NCI-H2029 (cell line): ENCODE data around the gene KIF4A.
"Not testable (repeated sequence)": the region's sequence is repeated elsewhere in the genome, so short reads cannot be mapped to it uniquely, and the experiment has no call there.

Source experiments
- DNase-seq: peaks from one replicate; lab custom pipeline; 2025; lab: John Stamatoyannopoulos, UW

Gene KIF4A

GRCh38 chrX:70281951-70282350 lies 8.0 kb upstream of the KIF4A start, which contains the start of gene RAB41:
TSS of gene RAB41 (plus strand) at chrX:70282172. CDS start at chrX:70282218, 46 bp downstream.
- no peak for DNase-seq

- no peak for DNase-seq
Observed at GRCh38 chrX:70289168-70289792, 624 bp upstream of the KIF4A start.

DNA sequence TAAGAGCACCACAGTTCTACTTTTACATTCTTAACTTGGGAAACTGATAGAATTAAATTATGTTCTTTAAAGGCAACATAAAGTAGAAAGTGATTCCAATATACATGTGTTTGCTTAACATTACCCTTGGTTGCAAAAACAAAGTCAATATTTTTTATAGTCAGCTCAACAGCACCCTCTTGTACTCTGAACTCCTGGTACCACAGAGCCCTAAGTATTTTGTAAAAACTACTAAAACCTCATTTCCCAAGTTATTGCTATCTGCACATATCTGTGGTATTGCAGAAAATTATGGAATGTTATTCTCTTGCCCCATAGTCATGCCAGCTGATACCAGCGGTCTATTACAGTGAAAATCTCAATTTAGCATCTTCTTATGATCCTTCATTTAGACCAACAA lies 2.9 kb downstream of the KIF4A start:
- no peak for DNase-seq

DNA sequence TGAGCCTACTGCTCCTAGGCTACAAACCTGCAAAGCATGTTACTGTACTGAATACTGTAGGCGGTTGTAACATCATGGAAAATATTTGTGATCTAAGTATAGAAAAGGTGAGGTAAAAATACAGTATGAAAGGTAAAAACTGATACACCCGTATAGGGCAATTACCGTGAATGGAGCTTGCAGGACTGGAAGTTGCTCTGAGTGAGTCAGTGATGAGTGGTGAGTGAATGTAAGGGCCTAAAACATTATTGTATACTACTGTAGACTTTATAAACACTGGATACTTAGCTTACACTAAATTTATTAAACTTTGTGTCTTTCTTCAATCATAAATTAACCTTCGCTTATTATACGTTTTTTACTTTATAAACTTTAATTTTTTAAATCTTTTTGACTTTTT lies 3.7 kb downstream of the KIF4A start:
- no peak for DNase-seq

DNA sequence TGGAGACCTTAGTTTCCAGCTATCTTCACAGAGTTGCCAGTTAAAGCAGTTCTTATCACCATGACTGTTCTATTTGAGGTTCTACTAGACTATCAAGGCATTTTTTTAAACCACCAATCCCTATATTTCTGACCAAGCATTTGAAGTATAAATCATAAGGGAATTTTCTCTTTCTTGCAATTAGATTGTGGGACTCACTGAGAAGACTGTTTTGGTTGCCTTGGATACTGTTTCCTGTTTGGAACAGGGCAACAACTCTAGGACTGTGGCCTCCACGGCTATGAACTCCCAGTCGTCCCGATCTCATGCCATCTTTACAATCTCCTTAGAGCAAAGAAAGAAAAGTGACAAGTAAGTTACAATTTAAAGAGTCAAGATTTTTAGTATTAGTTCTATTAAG lies 11.8 kb downstream of the KIF4A start:
- DNase-seq: no peak

GRCh38 chrX:70313503-70313902 lies 23.6 kb downstream of the KIF4A start:
- no peak for DNase-seq

- DNase-seq: no peak
Observed at GRCh38 chrX:70322784-70323183, 32.9 kb downstream of the KIF4A start.

- not testable (repeated sequence) for DNase-seq
Observed at GRCh38 chrX:70323628-70324027, 33.7 kb downstream of the KIF4A start.

DNA sequence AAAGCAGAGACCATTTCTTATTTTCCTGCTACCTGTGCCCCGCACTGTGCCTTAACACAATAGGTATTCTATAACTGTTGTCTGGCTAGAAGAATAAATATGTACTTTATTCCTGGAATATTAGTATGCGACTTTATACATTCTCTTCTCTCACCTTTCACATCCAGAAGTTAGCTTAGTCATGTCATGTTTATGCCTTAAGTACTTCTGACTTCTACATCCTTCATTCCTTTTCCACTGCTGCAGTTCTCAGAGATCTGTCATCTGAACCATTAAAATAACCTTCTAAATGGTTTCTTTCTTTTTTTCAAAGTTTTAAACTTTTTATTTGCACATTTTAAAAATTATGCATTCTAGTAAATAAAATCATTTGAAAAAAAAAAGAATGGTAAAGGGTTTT lies 34.4 kb downstream of the KIF4A start:
- no peak for DNase-seq

DNA sequence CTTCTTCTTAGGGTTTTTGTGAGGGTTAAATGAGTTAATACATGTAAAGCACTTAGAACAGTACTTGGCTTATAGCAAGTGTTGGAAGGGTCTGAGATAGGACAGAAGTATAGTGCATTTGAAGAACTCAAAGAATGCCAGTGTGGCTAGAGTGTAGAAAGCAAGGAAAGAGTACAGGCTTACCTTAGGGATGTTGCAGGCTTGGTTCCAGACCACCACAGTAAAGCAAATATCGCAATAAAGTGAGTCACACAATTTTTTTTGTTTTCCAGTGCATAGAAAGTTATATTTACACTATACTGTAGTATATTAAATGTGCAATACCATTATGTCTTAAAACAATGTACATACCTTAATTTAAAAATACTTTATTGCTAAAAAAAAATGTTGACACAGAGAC lies 41.3 kb downstream of the KIF4A start:
- no peak for DNase-seq

DNA sequence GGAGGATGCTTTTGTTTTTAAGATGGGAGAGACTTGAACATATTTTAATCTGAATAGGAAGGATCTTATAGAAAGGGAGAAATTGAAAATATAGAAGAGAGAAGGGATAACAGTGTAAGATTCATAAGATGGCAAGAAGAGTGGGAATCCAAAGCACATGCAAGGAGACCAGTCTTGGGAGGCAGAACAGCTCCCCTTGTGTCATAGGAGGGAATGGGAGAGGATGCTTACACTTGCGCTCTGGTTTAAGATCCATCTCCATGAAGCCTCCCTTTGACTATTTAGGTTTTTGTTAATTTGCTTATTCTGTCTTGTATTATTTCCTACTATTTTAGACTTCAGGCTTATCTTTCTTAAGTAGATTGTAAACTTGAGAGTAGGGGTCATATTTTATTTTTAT lies 42.7 kb downstream of the KIF4A start:
- DNase-seq: no peak

DNA sequence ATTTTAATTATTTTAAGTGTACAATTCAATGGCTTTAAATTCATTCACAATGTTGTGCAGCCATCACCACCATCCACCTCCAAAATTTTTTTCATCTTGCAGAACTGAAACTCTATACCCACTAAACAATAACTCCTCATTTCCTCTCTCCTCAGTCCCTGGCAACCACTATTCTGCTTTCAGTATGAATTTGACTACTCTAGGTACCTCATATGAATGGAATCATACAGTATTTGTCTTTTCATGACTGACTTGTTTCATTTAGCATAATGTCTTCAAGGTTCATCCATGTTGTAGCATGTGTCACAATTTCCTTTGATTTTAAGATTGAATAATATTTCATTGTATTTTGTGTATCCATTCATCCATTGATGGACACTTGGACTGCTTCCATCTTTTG lies 46.9 kb downstream of the KIF4A start:
- DNase-seq: no peak

DNA sequence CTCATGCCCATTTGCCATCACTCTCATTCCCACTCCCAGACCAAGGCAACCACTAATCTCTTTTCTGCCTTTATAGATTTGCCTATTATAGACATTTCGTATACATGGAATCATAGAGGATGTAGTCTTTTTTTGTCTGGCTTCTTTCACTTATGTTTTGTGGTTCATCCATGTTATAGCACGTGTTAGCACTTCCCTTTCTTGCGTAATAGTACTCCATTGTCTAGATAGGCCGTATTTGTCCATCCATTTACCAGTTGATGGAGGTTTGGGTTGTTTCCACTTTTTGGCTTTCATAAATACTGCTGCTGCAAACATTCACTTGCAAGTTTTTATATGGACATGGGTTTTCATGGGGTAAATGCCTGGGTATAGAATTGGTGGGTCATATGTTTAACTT lies 48.4 kb downstream of the KIF4A start:
- DNase-seq: no peak

DNA sequence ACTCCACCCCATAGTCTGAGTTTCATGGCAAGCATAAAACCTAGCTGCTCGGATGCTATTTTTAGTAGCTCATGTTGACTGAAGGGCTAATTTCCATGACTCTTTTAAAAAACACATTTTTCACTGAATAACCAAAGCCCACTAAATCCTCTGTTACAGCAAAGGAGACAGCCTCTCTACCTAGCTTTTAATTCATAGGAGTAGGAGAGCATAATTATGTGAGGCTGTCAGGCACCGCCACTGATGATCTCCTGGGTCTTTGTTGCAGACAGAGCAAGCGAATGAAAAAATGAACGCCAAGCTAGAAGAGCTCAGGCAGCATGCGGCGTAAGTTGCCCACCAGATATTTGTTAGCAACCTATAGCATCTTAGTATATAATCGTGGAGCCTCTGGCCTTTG lies 53.5 kb downstream of the KIF4A start:
- no peak for DNase-seq

- no peak for DNase-seq
Observed at GRCh38 chrX:70346418-70347070, 56.6 kb downstream of the KIF4A start.

DNA sequence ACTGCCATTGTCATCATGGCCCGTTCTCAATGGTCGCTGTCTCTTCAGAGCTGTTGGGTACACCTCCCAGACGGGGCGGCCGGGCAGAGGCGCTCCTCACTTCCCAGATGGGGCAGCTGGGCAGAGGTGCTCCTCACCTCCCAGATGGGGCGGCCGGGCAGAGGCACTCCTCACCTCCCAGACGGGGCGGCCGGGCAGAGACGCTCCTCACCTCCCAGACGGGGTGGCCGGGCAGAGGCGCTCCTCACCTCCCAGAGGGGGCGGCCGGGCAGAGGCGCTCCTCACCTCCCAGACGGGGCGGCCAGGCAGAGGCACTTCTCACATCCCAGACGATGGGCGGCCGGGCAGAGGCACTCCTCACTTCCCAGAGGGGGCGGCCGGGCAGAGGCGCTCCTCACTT lies 58.9 kb downstream of the KIF4A start:
- not testable (repeated sequence) for DNase-seq

- DNase-seq: not testable (repeated sequence)
Observed at GRCh38 chrX:70349367-70350125, 59.6 kb downstream of the KIF4A start.

DNA sequence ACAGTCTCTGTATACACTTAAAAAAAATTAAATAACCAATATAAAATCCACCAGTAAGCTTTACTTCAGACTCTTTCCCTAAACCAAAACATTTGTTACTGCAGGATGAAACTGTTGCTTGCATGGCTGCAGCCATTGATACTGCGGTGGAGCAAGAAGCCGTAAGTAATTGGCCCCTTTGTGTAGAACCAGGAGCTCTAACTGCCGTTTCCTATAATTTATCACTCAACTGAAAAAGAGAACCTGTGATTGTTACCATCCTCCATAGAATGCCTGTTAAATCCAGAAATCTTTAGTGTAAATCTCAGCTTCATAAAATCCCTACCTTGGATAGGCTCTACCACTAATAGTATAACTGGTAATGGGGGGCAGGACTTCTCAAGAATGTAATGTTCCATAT lies 62.6 kb downstream of the KIF4A start:
- no peak for DNase-seq

DNA sequence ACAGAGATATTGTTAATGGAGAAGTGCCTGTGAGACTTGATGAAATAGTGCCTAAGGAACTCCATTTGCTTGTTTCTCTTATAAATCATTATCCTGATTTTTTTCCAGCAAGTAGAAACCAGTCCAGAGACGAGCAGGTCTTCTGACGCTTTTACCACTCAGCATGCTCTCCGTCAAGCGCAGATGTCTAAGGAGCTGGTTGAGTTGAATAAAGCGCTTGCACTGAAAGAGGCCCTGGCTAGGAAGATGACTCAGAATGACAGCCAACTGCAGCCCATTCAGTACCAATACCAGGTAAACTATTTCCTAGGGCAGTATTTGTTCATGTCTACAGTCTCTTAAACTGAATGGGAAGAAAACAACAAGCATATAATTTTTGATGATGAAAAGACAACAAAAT lies 63.6 kb downstream of the KIF4A start:
- DNase-seq: no peak

- no peak for DNase-seq
Observed at GRCh38 chrX:70354716-70355115, 64.8 kb downstream of the KIF4A start.

DNA sequence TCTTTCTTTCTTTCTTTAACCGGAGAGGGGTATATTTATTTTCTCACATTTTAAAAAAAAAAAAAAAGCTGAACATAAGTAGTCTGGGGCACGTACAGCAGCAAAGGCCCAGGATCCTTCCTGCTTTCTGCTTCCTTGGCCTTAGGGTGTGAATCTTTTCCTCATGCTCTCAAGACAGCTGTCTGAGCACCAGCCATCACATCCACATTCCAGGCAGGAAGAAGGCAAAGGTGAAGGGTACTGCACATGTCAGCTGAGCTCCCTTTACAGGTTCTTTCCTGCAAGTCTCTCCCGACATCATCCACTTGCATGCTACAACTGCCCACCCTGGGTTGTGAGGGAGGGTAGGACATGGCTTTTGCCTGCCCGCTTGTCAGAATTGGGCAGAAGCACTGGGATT lies 69.6 kb downstream of the KIF4A start:
- DNase-seq: no peak

DNA sequence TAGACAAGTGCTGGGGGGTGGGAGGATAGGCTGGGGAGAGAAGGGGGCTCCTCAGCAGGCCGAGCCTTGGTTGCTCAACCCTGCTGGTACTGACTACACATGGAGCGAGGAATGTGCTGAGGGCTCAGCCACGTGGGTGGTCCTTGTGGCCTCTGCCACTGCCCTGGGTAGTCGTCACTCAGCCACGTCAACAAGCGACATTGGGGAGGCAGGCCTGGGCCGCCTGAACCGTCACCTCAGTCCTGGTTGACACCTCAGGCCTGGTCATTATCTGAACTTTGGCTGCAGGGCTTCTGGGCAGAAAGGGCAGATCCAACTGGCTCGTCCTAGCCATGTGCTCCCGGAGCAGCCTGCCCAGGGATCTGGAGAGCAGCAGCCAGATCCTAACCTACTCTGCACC lies 70.5 kb downstream of the KIF4A start:
- DNase-seq: no peak

GRCh38 chrX:70368731-70369130 lies 78.8 kb downstream of the KIF4A start:
- not testable (repeated sequence) for DNase-seq
